Measurements from ENCODE around the gene GPRC5D.

Gene GPRC5D

DNA sequence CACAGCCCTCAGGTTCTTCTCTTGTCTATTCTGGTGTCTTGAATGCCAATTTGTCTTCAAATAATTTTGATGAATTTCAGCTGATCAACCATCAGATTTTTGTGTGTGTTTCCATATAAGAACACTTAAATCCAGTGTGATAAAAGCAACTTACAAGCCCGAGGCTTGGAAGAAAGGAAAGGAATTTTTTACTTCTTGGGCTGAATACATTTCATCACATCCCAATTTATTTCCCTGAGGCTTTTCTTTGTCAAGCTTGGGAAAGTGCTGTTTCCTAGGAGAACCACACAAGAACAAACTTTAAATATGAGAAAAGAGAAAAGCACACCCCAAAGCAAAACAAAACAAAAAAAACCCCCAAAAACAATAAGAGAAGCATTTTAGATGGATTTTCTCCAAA, 26.6 kb downstream of the GPRC5D start:
- Histone ChIP-seq H2AK5ac (ENCODE audit: low read depth, low read length) (no peak overlapping the region), H3K23ac (ENCODE audit: low read depth, low read length, poor library complexity) (no peak overlapping the region), H3K79me1 (ENCODE audit: low read depth, low read length) (no peaks in the 10 kb centered on the region), H2BK5ac (ENCODE audit: low read length) (no peak overlapping the region), H4K8ac (ENCODE audit: low read depth, low read length) (no peak overlapping the region), H3K36me3 (replicated peaks in 1 of 2; ENCODE audit: control insufficient read depth in 2 of 2, insufficient read depth in 2 of 2, low read length in 2 of 2) (no peaks in the 10 kb centered on the region), H3K18ac (ENCODE audit: low read length) (no peak overlapping the region), H2BK12ac (ENCODE audit: low read length) (no peak overlapping the region), H3K4me2 (ENCODE audit: insufficient read depth, low read length, poor library complexity, severe bottlenecking) (no peak overlapping the region), H3K4me1 (ENCODE audit: control insufficient read depth in 2 of 2, insufficient read depth in 1 of 2, low read depth in 1 of 2, low read length in 2 of 2) (peaks cover 2% of the 10 kb centered on the region in 2 donors), H2BK120ac (ENCODE audit: low read depth, low read length) (no peak overlapping the region), H3K9ac (ENCODE audit: low read depth, low read length, poor library complexity) (no peak overlapping the region), H3K27me3 (ENCODE audit: control insufficient read depth in 3 of 3, insufficient read depth in 3 of 3, low read depth in 1 of 3, low read length in 3 of 3) (no peaks in the 10 kb centered on the region), H3K27ac (replicated peaks; ENCODE audit: low read length) (no peak overlapping the region), H4K91ac (ENCODE audit: low read depth, low read length, poor library complexity) (no peak overlapping the region), H3K4ac (ENCODE audit: low read length) (no peak overlapping the region), H3K4me3 (ENCODE audit: low read length in 2 of 2) (no peak overlapping the region), H3K9me3 (replicated peaks in 1 of 2; ENCODE audit: control insufficient read depth in 2 of 2, insufficient read depth in 1 of 2, low read depth in 1 of 2, low read length in 2 of 2) (peaks cover 0 to 6% of the 10 kb centered on the region in 2 donors), H2AFZ (ENCODE audit: low read length) (no peak overlapping the region), H2BK15ac (ENCODE audit: low read length) (no peak overlapping the region), H3K14ac (ENCODE audit: low read length) (no peak overlapping the region)
- no peak for DNase-seq (ENCODE audit: low spot score)
- no CpG with 5 or more reads among the region's 1 CpG for WGBS, 2 donors (ENCODE audit: extremely low coverage in 2 of 2, insufficient read length in 2 of 2, insufficient replicate concordance in 1 of 2)

DNA sequence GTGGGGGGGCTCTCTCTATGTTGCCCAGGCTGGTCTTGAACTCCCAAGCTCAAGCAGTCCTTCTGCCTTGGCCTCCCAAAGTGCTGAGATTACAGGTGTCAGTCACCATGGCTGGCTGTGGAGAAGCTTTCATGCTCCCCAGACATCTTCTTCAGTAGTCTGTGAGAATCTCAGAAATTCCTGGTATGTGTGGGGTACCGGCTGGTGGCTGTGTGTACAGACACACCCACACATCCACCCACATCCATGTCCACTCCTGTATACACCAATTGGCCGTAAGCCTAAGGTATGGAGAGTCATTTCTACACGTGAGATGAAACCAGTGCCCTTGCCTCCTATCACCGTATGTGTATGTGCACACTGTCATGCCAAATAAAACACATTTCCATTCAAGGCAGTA, 27.8 kb downstream of the GPRC5D start:
- Histone ChIP-seq H4K91ac (ENCODE audit: low read depth, low read length, poor library complexity) (no peak overlapping the region), H3K4me2 (ENCODE audit: insufficient read depth, low read length, poor library complexity, severe bottlenecking) (peak overlapping the region; percentile 11)

GRCh38 chr12:12922978-12923377, 29.0 kb downstream of the GPRC5D start:
- Histone ChIP-seq H2BK5ac (ENCODE audit: low read length) (no peak overlapping the region), H3K27ac (replicated peaks; ENCODE audit: low read length) (no peak overlapping the region), H3K4me1 (ENCODE audit: control insufficient read depth in 2 of 2, insufficient read depth in 1 of 2, low read depth in 1 of 2, low read length in 2 of 2) (peaks cover 0 to 2% of the 10 kb centered on the region in 2 donors), H3K14ac (ENCODE audit: low read length) (no peak overlapping the region), H3K27me3 (ENCODE audit: control insufficient read depth in 3 of 3, insufficient read depth in 3 of 3, low read depth in 1 of 3, low read length in 3 of 3) (no peaks in the 10 kb centered on the region), H3K36me3 (replicated peaks in 1 of 2; ENCODE audit: control insufficient read depth in 2 of 2, insufficient read depth in 2 of 2, low read length in 2 of 2) (no peaks in the 10 kb centered on the region), H2BK15ac (ENCODE audit: low read length) (no peak overlapping the region), H2AFZ (ENCODE audit: low read length) (no peak overlapping the region), H3K4me2 (ENCODE audit: insufficient read depth, low read length, poor library complexity, severe bottlenecking) (no peak overlapping the region), H3K4me3 (ENCODE audit: low read length in 2 of 2) (no peak overlapping the region), H2AK5ac (ENCODE audit: low read depth, low read length) (no peak overlapping the region), H4K91ac (ENCODE audit: low read depth, low read length, poor library complexity) (no peak overlapping the region), H4K8ac (ENCODE audit: low read depth, low read length) (no peak overlapping the region), H3K23ac (ENCODE audit: low read depth, low read length, poor library complexity) (no peak overlapping the region), H3K9me3 (replicated peaks in 1 of 2; ENCODE audit: control insufficient read depth in 2 of 2, insufficient read depth in 1 of 2, low read depth in 1 of 2, low read length in 2 of 2) (peaks cover 0 to 6% of the 10 kb centered on the region in 2 donors), H2BK120ac (ENCODE audit: low read depth, low read length) (no peak overlapping the region), H3K18ac (ENCODE audit: low read length) (no peak overlapping the region), H3K79me1 (ENCODE audit: low read depth, low read length) (no peaks in the 10 kb centered on the region), H3K4ac (ENCODE audit: low read length) (no peak overlapping the region), H2BK12ac (ENCODE audit: low read length) (no peak overlapping the region), H3K9ac (ENCODE audit: low read depth, low read length, poor library complexity) (no peak overlapping the region)
- DNase-seq (ENCODE audit: low spot score), result no peak
- WGBS, 2 donors (ENCODE audit: extremely low coverage in 2 of 2, insufficient read length in 2 of 2, insufficient replicate concordance in 1 of 2), result no CpG with 5 or more reads among the region's 7 CpGs

More for the DNA sequence above, 27.8 kb downstream of the GPRC5D start:
- no peaks in the 10 kb centered on the region for H3K36me3 ChIP-seq (replicated peaks in 1 of 2; ENCODE audit: control insufficient read depth in 2 of 2, insufficient read depth in 2 of 2, low read length in 2 of 2)
- no peak overlapping the region for H2BK12ac ChIP-seq (ENCODE audit: low read length)
- no peak overlapping the region for H4K8ac ChIP-seq (ENCODE audit: low read depth, low read length)
- no peaks in the 10 kb centered on the region for H3K27me3 ChIP-seq (ENCODE audit: control insufficient read depth in 3 of 3, insufficient read depth in 3 of 3, low read depth in 1 of 3, low read length in 3 of 3)
- no peak overlapping the region for H3K4me3 ChIP-seq (ENCODE audit: low read length in 2 of 2)
- H3K4ac ChIP-seq (ENCODE audit: low read length), result no peak overlapping the region
- no peak overlapping the region for H3K27ac ChIP-seq (replicated peaks; ENCODE audit: low read length)
- no peak overlapping the region for H2BK120ac ChIP-seq (ENCODE audit: low read depth, low read length)
- no peaks in the 10 kb centered on the region for H3K79me1 ChIP-seq (ENCODE audit: low read depth, low read length)
- H2AK5ac ChIP-seq (ENCODE audit: low read depth, low read length), result no peak overlapping the region
- no peak overlapping the region for H3K9ac ChIP-seq (ENCODE audit: low read depth, low read length, poor library complexity)
- no peak overlapping the region for H3K14ac ChIP-seq (ENCODE audit: low read length)
- WGBS, 2 donors (ENCODE audit: extremely low coverage in 2 of 2, insufficient read length in 2 of 2, insufficient replicate concordance in 1 of 2), result no CpG with 5 or more reads among the region's 4 CpGs
- H3K9me3 ChIP-seq (replicated peaks in 1 of 2; ENCODE audit: control insufficient read depth in 2 of 2, insufficient read depth in 1 of 2, low read depth in 1 of 2, low read length in 2 of 2), result peaks cover 0 to 6% of the 10 kb centered on the region in 2 donors
- no peak overlapping the region for H2AFZ ChIP-seq (ENCODE audit: low read length)
- no peak overlapping the region for H2BK5ac ChIP-seq (ENCODE audit: low read length)
- DNase-seq (ENCODE audit: low spot score), result no peak
- H3K23ac ChIP-seq (ENCODE audit: low read depth, low read length, poor library complexity), result no peak overlapping the region
- no peak overlapping the region for H2BK15ac ChIP-seq (ENCODE audit: low read length)
- H3K18ac ChIP-seq (ENCODE audit: low read length), result no peak overlapping the region
- H3K4me1 ChIP-seq (ENCODE audit: control insufficient read depth in 2 of 2, insufficient read depth in 1 of 2, low read depth in 1 of 2, low read length in 2 of 2), result peaks cover 0 to 2% of the 10 kb centered on the region in 2 donors

- H2AK5ac ChIP-seq (ENCODE audit: low read depth, low read length), result no peak overlapping the region
- DNase-seq (ENCODE audit: low spot score), result no peak
- no peaks in the 10 kb centered on the region for H3K36me3 ChIP-seq (replicated peaks in 1 of 2; ENCODE audit: control insufficient read depth in 2 of 2, insufficient read depth in 2 of 2, low read length in 2 of 2)
- H2BK5ac ChIP-seq (ENCODE audit: low read length), result no peak overlapping the region
- peak overlapping the region; percentile 59 for H2BK15ac ChIP-seq (ENCODE audit: low read length)
- no peak overlapping the region for H3K4me2 ChIP-seq (ENCODE audit: insufficient read depth, low read length, poor library complexity, severe bottlenecking)
- no peak overlapping the region for H2BK120ac ChIP-seq (ENCODE audit: low read depth, low read length)
- no peak overlapping the region for H3K4me3 ChIP-seq (ENCODE audit: low read length in 2 of 2)
- no peak overlapping the region for H4K91ac ChIP-seq (ENCODE audit: low read depth, low read length, poor library complexity)
- peaks cover 0 to 5% of the 10 kb centered on the region in 2 donors for H3K9me3 ChIP-seq (replicated peaks in 1 of 2; ENCODE audit: control insufficient read depth in 2 of 2, insufficient read depth in 1 of 2, low read depth in 1 of 2, low read length in 2 of 2)
- H4K8ac ChIP-seq (ENCODE audit: low read depth, low read length), result no peak overlapping the region
- no peak overlapping the region for H3K27ac ChIP-seq (replicated peaks; ENCODE audit: low read length)
- H3K23ac ChIP-seq (ENCODE audit: low read depth, low read length, poor library complexity), result no peak overlapping the region
- no peak overlapping the region for H2BK12ac ChIP-seq (ENCODE audit: low read length)
- no CpG with 5 or more reads among the region's 6 CpGs for WGBS, 2 donors (ENCODE audit: extremely low coverage in 2 of 2, insufficient read length in 2 of 2, insufficient replicate concordance in 1 of 2)
- no peaks in the 10 kb centered on the region for H3K27me3 ChIP-seq (ENCODE audit: control insufficient read depth in 3 of 3, insufficient read depth in 3 of 3, low read depth in 1 of 3, low read length in 3 of 3)
- no peak overlapping the region for H3K18ac ChIP-seq (ENCODE audit: low read length)
- peaks cover 0 to 2% of the 10 kb centered on the region in 2 donors for H3K4me1 ChIP-seq (ENCODE audit: control insufficient read depth in 2 of 2, insufficient read depth in 1 of 2, low read depth in 1 of 2, low read length in 2 of 2)
- no peak overlapping the region for H3K9ac ChIP-seq (ENCODE audit: low read depth, low read length, poor library complexity)
- no peak overlapping the region for H3K4ac ChIP-seq (ENCODE audit: low read length)
- H3K79me1 ChIP-seq (ENCODE audit: low read depth, low read length), result no peaks in the 10 kb centered on the region
- H3K14ac ChIP-seq (ENCODE audit: low read length), result no peak overlapping the region
- no peak overlapping the region for H2AFZ ChIP-seq (ENCODE audit: low read length)
These were observed 29.8 kb downstream of the GPRC5D start for GRCh38 chr12:12922191-12922616.
